ENCODE results near the gene ACACA. TPM values are rescaled to one million over a fixed set of nuclear protein-coding genes. Genes with fewer than 3 reads are reported as not detected.

Gene ACACA
- total RNA-seq, 4 donors from 2014 or later, result 4.7 to 75.1 (median 41.9) TPM

- intact Hi-C loops (cut with DNase I; ENCODE audit: low total_unique reads), result no loop called here
- no peak overlapping the region for H3K27ac ChIP-seq
Measured at GRCh38 chr17:37221865-37222264, 184.8 kb downstream of the ACACA start.

GRCh38 chr17:37220607-37220953 is 186.1 kb downstream of the ACACA start:
- H3K9me3 ChIP-seq, result no peaks in the 10 kb centered on the region
- intact Hi-C loops (cut with DNase I; ENCODE audit: low total_unique reads), result no loop called here
- no peak for DNase-seq
- no peaks in the 10 kb centered on the region for H3K27me3 ChIP-seq
- no peak overlapping the region for H3K27ac ChIP-seq
- H3K36me3 ChIP-seq, result no peaks in the 10 kb centered on the region
- no peak overlapping the region for H3K4me3 ChIP-seq
- TF ChIP-seq CTCF (IDR thresholded peaks at IDR 0.05), result no peak
- no peak for TF ChIP-seq POLR2A (IDR thresholded peaks at IDR 0.05)
- H3K4me1 ChIP-seq, result no peaks in the 10 kb centered on the region

More at GRCh38 chr17:37221865-37222264, 184.8 kb downstream of the ACACA start:
- no peaks in the 10 kb centered on the region for H3K36me3 ChIP-seq
- H3K4me3 ChIP-seq, result no peak overlapping the region
- H3K27me3 ChIP-seq, result no peaks in the 10 kb centered on the region
- DNase-seq, result no peak
- no peaks in the 10 kb centered on the region for H3K4me1 ChIP-seq
- H3K9me3 ChIP-seq, result no peaks in the 10 kb centered on the region
- TF ChIP-seq CTCF (IDR thresholded peaks at IDR 0.05) (no peak), POLR2A (IDR thresholded peaks at IDR 0.05) (no peak)

- no peaks in the 10 kb centered on the region for H3K27me3 ChIP-seq
- no peak for TF ChIP-seq POLR2A (IDR thresholded peaks at IDR 0.05)
- TF ChIP-seq CTCF (IDR thresholded peaks at IDR 0.05), result no peak
- intact Hi-C loops (cut with DNase I; ENCODE audit: low total_unique reads), result no loop called here
- no peaks in the 10 kb centered on the region for H3K4me1 ChIP-seq
- H3K4me3 ChIP-seq, result no peak overlapping the region
- H3K27ac ChIP-seq, result no peak overlapping the region
- DNase-seq, result no peak
- no peaks in the 10 kb centered on the region for H3K36me3 ChIP-seq
- no peaks in the 10 kb centered on the region for H3K9me3 ChIP-seq
Measured at GRCh38 chr17:37219876-37220606, 186.6 kb downstream of the ACACA start.

- Histone ChIP-seq H3K4me3 (no peak overlapping the region), H3K27ac (no peak overlapping the region), H3K36me3 (no peaks in the 10 kb centered on the region), H3K4me1 (no peaks in the 10 kb centered on the region), H3K9me3 (no peaks in the 10 kb centered on the region), H3K27me3 (no peaks in the 10 kb centered on the region)
- intact Hi-C loops (cut with DNase I; ENCODE audit: low total_unique reads), result no loop called here
- DNase-seq, result no peak
- TF ChIP-seq POLR2A (IDR thresholded peaks at IDR 0.05), result no peak
- TF ChIP-seq CTCF (IDR thresholded peaks at IDR 0.05), result no peak
Measured at GRCh38 chr17:37218849-37219248, 187.8 kb downstream of the ACACA start.

GRCh38 chr17:37214416-37214815 is 192.2 kb downstream of the ACACA start:
- no peaks in the 10 kb centered on the region for H3K9me3 ChIP-seq
- H3K27ac ChIP-seq, result no peak overlapping the region
- TF ChIP-seq POLR2A (IDR thresholded peaks at IDR 0.05), result no peak
- no peak for TF ChIP-seq CTCF (IDR thresholded peaks at IDR 0.05)
- no peak for DNase-seq
- H3K4me1 ChIP-seq, result no peaks in the 10 kb centered on the region
- intact Hi-C loops (cut with DNase I; ENCODE audit: low total_unique reads), result no loop called here
- no peaks in the 10 kb centered on the region for H3K36me3 ChIP-seq
- no peaks in the 10 kb centered on the region for H3K27me3 ChIP-seq
- H3K4me3 ChIP-seq, result no peak overlapping the region

All from uterus (tissue), 4 donors.